ENCODE measurements around the gene MRE11. TPM values are rescaled to one million over a fixed set of nuclear protein-coding genes. Genes with fewer than 3 reads are reported as not detected.

The MRE11 gene
- total RNA-seq, 6 experiments from 2014 or later, result 4.5 to 7.7 (median 5.0) TPM

GRCh38 chr11:94501522-94501921 lies 7.9 kb upstream of the MRE11 start:
- Histone ChIP-seq H3K4me1 (no peaks in the 10 kb centered on the region), H3K27ac (no peak overlapping the region), H3K9me3 (no peaks in the 10 kb centered on the region), H3K36me3 (peaks cover 0 to 45% (median 13%) of the 10 kb centered on the region in 4 donors), H3K27me3 (no peaks in the 10 kb centered on the region), H3K4me3 (no peak overlapping the region)
- intact Hi-C loops (cut with DNase I), result no loop called here
- no peak for DNase-seq
- ATAC-seq, result no peak
- TF ChIP-seq POLR2A (IDR thresholded peaks at IDR 0.05), result no peak
- TF ChIP-seq CTCF (IDR thresholded peaks at IDR 0.05), result no peak
- 45% methylated on average over 2 of the region's 2 CpGs for WGBS (ENCODE audit: insufficient coverage, low coverage, low lambda C conversion rate, missing lambda C conversion rate)

- Histone ChIP-seq H3K36me3 (peaks cover 0 to 45% (median 13%) of the 10 kb centered on the region in 4 donors), H3K27me3 (no peaks in the 10 kb centered on the region), H3K4me3 (no peak overlapping the region), H3K9me3 (no peaks in the 10 kb centered on the region), H3K4me1 (no peaks in the 10 kb centered on the region), H3K27ac (no peak overlapping the region)
- intact Hi-C loops (cut with DNase I), result no loop called here
- TF ChIP-seq POLR2A (IDR thresholded peaks at IDR 0.05), result no peak
- no peak for TF ChIP-seq CTCF (IDR thresholded peaks at IDR 0.05)
- WGBS (ENCODE audit: insufficient coverage, low coverage, low lambda C conversion rate, missing lambda C conversion rate), result 72% methylated on average over 2 of the region's 2 CpGs
- DNase-seq (no peak), ATAC-seq (no peak)
Observed at GRCh38 chr11:94500181-94500580, 6.5 kb upstream of the MRE11 start.

- WGBS (ENCODE audit: insufficient coverage, low coverage, low lambda C conversion rate, missing lambda C conversion rate), result 8% methylated on average over 7 of the region's 19 CpGs
Observed at GRCh38 chr11:94494126-94494680, 559 bp upstream of the MRE11 start.

GRCh38 chr11:94486068-94486467 lies 7.6 kb downstream of the MRE11 start:
- H3K4me1 ChIP-seq, result no peaks in the 10 kb centered on the region
- ATAC-seq (no peak), DNase-seq (no peak)
- intact Hi-C loops (cut with DNase I), result no loop called here
- 86% methylated on average over 1 of the region's 1 CpG for WGBS (ENCODE audit: insufficient coverage, low coverage, low lambda C conversion rate, missing lambda C conversion rate)
- no peak overlapping the region for H3K4me3 ChIP-seq
- TF ChIP-seq POLR2A (IDR thresholded peaks at IDR 0.05), result no peak
- no peak for TF ChIP-seq CTCF (IDR thresholded peaks at IDR 0.05)
- no peaks in the 10 kb centered on the region for H3K9me3 ChIP-seq
- H3K36me3 ChIP-seq, result peaks cover 0 to 24% (median 6%) of the 10 kb centered on the region in 4 donors
- H3K27ac ChIP-seq, result no peak overlapping the region
- no peaks in the 10 kb centered on the region for H3K27me3 ChIP-seq

More at GRCh38 chr11:94494126-94494680, 559 bp upstream of the MRE11 start:
- ATAC-seq, result peak; percentile 62 to 72 (median 68)
- Histone ChIP-seq H3K9me3 (no peaks in the 10 kb centered on the region), H3K4me3 (peak overlapping the region; percentile 83 to 89 (median 87)), H3K27me3 (no peaks in the 10 kb centered on the region), H3K4me1 (peaks cover 0 to 15% (median 3%) of the 10 kb centered on the region in 4 donors), H3K27ac (peak overlapping the region; percentile 27 to 45 (median 39)), H3K36me3 (peaks cover 0 to 25% (median 12%) of the 10 kb centered on the region in 4 donors)
- TF ChIP-seq CTCF (IDR thresholded peaks at IDR 0.05) (no peak), POLR2A (IDR thresholded peaks at IDR 0.05) (no peak)
- DNase-seq, result no peak
- intact Hi-C loops (cut with DNase I), result no loop called here

- ATAC-seq (no peak), DNase-seq (no peak)
- no peaks in the 10 kb centered on the region for H3K9me3 ChIP-seq
- H3K4me1 ChIP-seq, result no peaks in the 10 kb centered on the region
- H3K4me3 ChIP-seq, result no peak overlapping the region
- TF ChIP-seq CTCF (IDR thresholded peaks at IDR 0.05) (no peak), POLR2A (IDR thresholded peaks at IDR 0.05) (no peak)
- intact Hi-C loops (cut with DNase I), result no loop called here
- peaks cover 0 to 17% (median 6%) of the 10 kb centered on the region in 4 donors for H3K36me3 ChIP-seq
- H3K27ac ChIP-seq, result no peak overlapping the region
- H3K27me3 ChIP-seq, result no peaks in the 10 kb centered on the region
Observed at GRCh38 chr11:94481342-94481741, 12.3 kb downstream of the MRE11 start.

Data from right lobe of liver (tissue), 6 donors.